A549 (cell line): ENCODE results near the gene CBLN1. TPM values are rescaled to one million over a fixed set of nuclear protein-coding genes. Genes with fewer than 3 reads are reported as not detected.

ENCODE experiments used
- ATAC-seq, 2 experiments: fragments of 200-7000 bp in 1 of 2; fragments of >200 bp in 1 of 2; cut with Nextera tagmentation in 1 of 2; cut with Tn5 transposase in 1 of 2; 3 replicates each; pipeline versions ENCODE4 v1.8.0 to v1.9.1; 2018 to 2020; ENCODE audit warnings: mild to moderate bottlenecking in 1 of 2, moderate library complexity in 1 of 2
- CTCF ChIA-PET: fragments of 300-600 bp; sonication (Branson Sonifier 250); formaldehyde crosslinking; extraction: SDS; loops from one replicate; lab custom pipeline; 2021; ENCODE audit warnings: antibody characterized with exemption, inconsistent platforms; lab: Yijun Ruan, JAX
- POLR2A ChIA-PET: fragments of 350-600 bp; formaldehyde crosslinking; extraction: SDS; loops from one replicate; lab custom pipeline; 2021; ENCODE audit warnings: antibody characterized with exemption, inconsistent platforms; lab: Yijun Ruan, JAX
- DNase-seq, 2 experiments: peaks; one replicate each; pipeline versions ENCODE4 v3.0.0 to v3.0.0-alpha.2; 2011 to 2016; ENCODE audit warnings: low read depth in 1 of 2, low spot score in 1 of 2
- FAIRE-seq: peaks from 2 replicates; lab custom pipeline; 2011; peaks lifted over from hg19 to GRCh38; lab: Jason Lieb, UNC
- H3K27ac ChIP-seq, 2 experiments: fragments of >200 bp; sonication (Bioruptor Twin); formaldehyde crosslinking; 3 replicates each; pipeline ENCODE4 v1.5.1; 2016 to 2017
- H3K4me1 ChIP-seq: fragments of >200 bp; sonication (Bioruptor Twin); formaldehyde crosslinking; 3 replicates; pipeline ENCODE4 v1.6.1; 2016
- H3K4me2 ChIP-seq: fragments of >200 bp; sonication (Bioruptor Twin); formaldehyde crosslinking; 3 replicates; pipeline ENCODE4 v1.6.1; 2016
- H3K4me3 ChIP-seq: fragments of >200 bp; sonication (Bioruptor Twin); formaldehyde crosslinking; 3 replicates; pipeline ENCODE4 v1.5.1; 2016
- H3K9me3 ChIP-seq: fragments of >200 bp; sonication (Bioruptor Twin); formaldehyde crosslinking; 3 replicates; pipeline ENCODE4 v1.6.1; 2016
- BCL3 ChIP-seq: fragments of >200 bp; sonication (Bioruptor Twin); formaldehyde crosslinking; IDR thresholded peaks from 3 replicates; pipeline ENCODE4 v1.6.1; 2016
- BHLHE40 ChIP-seq: IDR thresholded peaks from 2 replicates; pipeline ENCODE4 v1.6.1; 2012; ENCODE audit warnings: low read depth, low read length, inconsistent platforms
- CBX8 ChIP-seq: fragments of 200-600 bp; sonication (generic); IDR thresholded peaks from 2 replicates; pipeline ENCODE4 v1.6.1; 2016
- CHD2 ChIP-seq: fragments of 150-350 bp; IDR thresholded peaks from 2 replicates; pipeline ENCODE4 v1.6.1; 2014; ENCODE audit warnings: low read length; ENCODE audit not compliant: partially characterized antibody
- CHD4 ChIP-seq: fragments of 200-600 bp; sonication (generic); IDR thresholded peaks from 2 replicates; pipeline ENCODE4 v1.6.1; 2016; ENCODE audit warnings: antibody characterized with exemption, mild to moderate bottlenecking, borderline replicate concordance
- EP300 ChIP-seq, 2 experiments: fragments of >200 bp; sonication (Bioruptor Twin); formaldehyde crosslinking; IDR thresholded peaks; 2 replicates in 1 of 2; 3 replicates in 1 of 2; pipeline ENCODE4 v1.6.1; 2016 to 2017
- ESRRA ChIP-seq: fragments of 150-350 bp; IDR thresholded peaks from 2 replicates; pipeline ENCODE4 v1.6.1; 2014; ENCODE audit warnings: mild to moderate bottlenecking, low read length, borderline replicate concordance
- FOSB ChIP-seq: fragments of 250-450 bp; sonication (Bioruptor Pico); IDR thresholded peaks from 2 replicates; pipeline ENCODE4 v1.5.0; 2020; ENCODE audit warnings: mild to moderate bottlenecking, moderate library complexity
- FOXS1 ChIP-seq: fragments of 250-450 bp; sonication (Bioruptor Pico); IDR thresholded peaks from 2 replicates; pipeline ENCODE4 v1.5.0; 2020; ENCODE audit warnings: mild to moderate bottlenecking, moderate library complexity
- GATA3 ChIP-seq: IDR thresholded peaks from 2 replicates; pipeline ENCODE4 v1.6.1; 2012; ENCODE audit warnings: borderline replicate concordance
- HEYL ChIP-seq: fragments of 250-450 bp; sonication (Bioruptor Pico); IDR thresholded peaks from 2 replicates; pipeline ENCODE4 v1.8.0; 2021; ENCODE audit warnings: mild to moderate bottlenecking, moderate library complexity
- HOXB13 ChIP-seq: fragments of 250-450 bp; sonication (Bioruptor Pico); IDR thresholded peaks from 2 replicates; pipeline ENCODE4 v1.5.0; 2020; ENCODE audit warnings: low read depth, mild to moderate bottlenecking, moderate library complexity
- HOXB5 ChIP-seq: fragments of 250-450 bp; sonication (Bioruptor Pico); IDR thresholded peaks from 2 replicates; pipeline ENCODE4 v1.5.0; 2020; ENCODE audit warnings: mild to moderate bottlenecking, moderate library complexity
- KDM5A ChIP-seq: fragments of 200-600 bp; sonication (generic); IDR thresholded peaks from 2 replicates; pipeline ENCODE4 v1.6.1; 2016; ENCODE audit warnings: antibody characterized with exemption, mild to moderate bottlenecking
- MAZ ChIP-seq: fragments of 150-350 bp; IDR thresholded peaks from 2 replicates; pipeline ENCODE4 v1.6.1; 2014; ENCODE audit warnings: antibody characterized with exemption, low read depth, low read length, borderline replicate concordance
- NFE2L2 ChIP-seq: fragments of 150-350 bp; conservative IDR thresholded peaks from 2 replicates; pipeline ENCODE4 v1.6.1; 2014; ENCODE audit warnings: low read length
- NR3C1 ChIP-seq: fragments of >200 bp; sonication (Bioruptor Twin); formaldehyde crosslinking; IDR thresholded peaks from 3 replicates; pipeline ENCODE4 v1.6.1; 2017
- POLR2A ChIP-seq: IDR thresholded peaks from 2 replicates; pipeline ENCODE4 v1.6.1; 2012; ENCODE audit warnings: mild to moderate bottlenecking, low read length
- RCOR1 ChIP-seq: fragments of 150-350 bp; IDR thresholded peaks from 2 replicates; pipeline ENCODE4 v1.6.1; 2014; ENCODE audit warnings: antibody characterized with exemption, low read length, low read depth
- RFX5 ChIP-seq: fragments of 450-650 bp; IDR thresholded peaks from 2 replicates; pipeline ENCODE4 v1.7.1; 2014; ENCODE audit warnings: antibody characterized with exemption, mild to moderate bottlenecking, moderate library complexity
- RNF2 ChIP-seq: fragments of 200-600 bp; sonication (generic); IDR thresholded peaks from 2 replicates; pipeline ENCODE4 v1.6.1; 2016; ENCODE audit warnings: low read depth, mild to moderate bottlenecking, antibody characterized with exemption, moderate library complexity, borderline replicate concordance
- TFCP2L1 ChIP-seq: fragments of 250-450 bp; sonication (Bioruptor Pico); IDR thresholded peaks from 2 replicates; pipeline ENCODE4 v1.5.0; 2021; ENCODE audit warnings: mild to moderate bottlenecking
- TP53 ChIP-seq: fragments of 250-450 bp; sonication (Bioruptor Pico); IDR thresholded peaks from 2 replicates; pipeline ENCODE4 v1.5.0; 2021; ENCODE audit warnings: mild to moderate bottlenecking, moderate library complexity
- ZC3H11A ChIP-seq: fragments of 450-650 bp; IDR thresholded peaks from 2 replicates; pipeline ENCODE4 v1.6.1; 2014; ENCODE audit warnings: antibody characterized with exemption, mild to moderate bottlenecking
- ZFP36 ChIP-seq: fragments of 450-650 bp; IDR thresholded peaks from 2 replicates; pipeline ENCODE4 v1.6.1; 2014; ENCODE audit warnings: borderline replicate concordance; ENCODE audit not compliant: partially characterized antibody
- ZNF302 ChIP-seq: fragments of 250-450 bp; sonication (Bioruptor Pico); IDR thresholded peaks from 2 replicates; pipeline ENCODE4 v1.9.0; 2021; ENCODE audit warnings: inconsistent platforms, mild to moderate bottlenecking, moderate library complexity
- ZSCAN20 ChIP-seq: fragments of 250-450 bp; sonication (Bioruptor Pico); IDR thresholded peaks from 2 replicates; pipeline ENCODE4 v1.8.0; 2022; ENCODE audit warnings: mild to moderate bottlenecking, moderate library complexity
- WGBS: methylation state at CpG from one replicate; pipeline ENCODE4 v1.1.6; 2017; ENCODE audit errors: missing lambda C conversion rate; 5-methylcytosine and 5-hydroxymethylcytosine counted together
- polyA plus RNA-seq, 4 experiments: library from polyadenylated mRNA; depleted of rRNA in 3 of 4; stranded (reverse); fragments of >200 nt; fragmentation: RNase III in 1 of 4; extraction: RNeasy Plus Mini Kit Qiagen cat#74134 plus additional on column Dnase treatment in 1 of 4; gene quantifications; 2 replicates in 3 of 4; 3 replicates in 1 of 4; pipeline ENCODE4 v1.2.3, GENCODE V29; 2011 to 2017

The CBLN1 gene
- polyA plus RNA-seq, 2 of the 4 experiments (the other 2 are of a cell fraction): 0.04 TPM; not detected in 1

DNA sequence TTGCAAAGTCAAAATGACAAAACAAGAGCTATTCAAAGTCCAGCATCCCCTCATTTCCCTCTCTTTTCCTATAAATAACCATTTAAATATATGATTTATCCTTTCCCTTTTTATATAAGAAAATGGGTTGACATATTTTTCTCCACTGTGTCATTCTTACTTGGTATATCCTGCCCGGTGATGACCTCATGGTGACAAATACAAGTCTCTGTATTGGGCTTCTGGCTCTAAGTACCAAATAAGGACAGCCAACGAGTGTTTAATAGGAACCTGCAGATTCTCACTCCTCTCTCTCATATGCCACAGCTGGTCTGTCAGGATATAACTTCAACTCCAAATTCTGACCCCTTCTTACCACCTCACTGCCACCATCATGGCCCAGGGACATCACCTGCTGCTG lies 25.5 kb upstream of the CBLN1 start:
- H3K9me3 ChIP-seq: no peaks in the 10 kb centered on the region
- H3K4me3 ChIP-seq: no peak overlapping the region
- DNase-seq (no peak), FAIRE-seq (no peak), ATAC-seq (no peak)
- CTCF ChIA-PET: no interaction called here
- TF ChIP-seq POLR2A (no peak), TP53 (no peak), HOXB5 (no peak), FOSB (no peak), ZSCAN20 (CRISPR knock-in tag) (no peak), ZNF302 (no peak), EP300 (IDR thresholded peaks at IDR 0.05) (no peak), BHLHE40 (no peak), RNF2 (no peak), RFX5 (no peak), CHD4 (no peak), NFE2L2 (no peak), FOXS1 (CRISPR knock-in tag) (no peak), TFCP2L1 (no peak), ZFP36 (no peak), GATA3 (no peak), ESRRA (no peak), HOXB13 (no peak), NR3C1 (no peak), CHD2 (no peak)
- 0% methylated on average over 2 of the region's 2 CpGs for WGBS
- H3K27ac ChIP-seq: no peak overlapping the region
- no peaks in the 10 kb centered on the region for H3K4me1 ChIP-seq
- POLR2A ChIA-PET: no interaction called here
- no peak overlapping the region for H3K4me2 ChIP-seq

DNA sequence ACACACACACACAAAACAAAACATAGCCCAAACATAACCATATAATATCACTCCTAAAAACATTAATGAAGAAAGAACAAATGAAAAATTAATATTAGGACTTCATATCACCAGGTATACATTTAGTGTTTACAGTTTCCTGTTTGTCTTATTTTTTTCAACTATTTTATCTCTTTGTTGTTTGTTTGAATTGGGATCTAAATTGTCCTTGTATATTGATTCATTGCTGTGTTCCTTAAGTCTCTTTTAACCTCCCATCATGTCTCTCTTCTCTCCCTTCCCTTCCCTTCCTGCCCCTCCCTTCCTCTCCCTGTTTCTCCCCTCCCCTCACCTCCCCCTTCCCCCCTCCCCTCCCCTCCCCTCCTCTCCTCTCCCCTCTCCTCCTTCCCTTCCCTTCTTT lies 23.8 kb upstream of the CBLN1 start:
- CTCF ChIA-PET: no interaction called here
- no peak overlapping the region for H3K4me2 ChIP-seq
- DNase-seq (no peak), ATAC-seq (no peak), FAIRE-seq (no peak)
- POLR2A ChIA-PET: no interaction called here
- no peaks in the 10 kb centered on the region for H3K4me1 ChIP-seq
- TF ChIP-seq HEYL (no peak), KDM5A (no peak), MAZ (no peak), BCL3 (no peak), CBX8 (no peak), CHD2 (no peak)
- no peaks in the 10 kb centered on the region for H3K9me3 ChIP-seq
- H3K27ac ChIP-seq: no peak overlapping the region
- H3K4me3 ChIP-seq: no peak overlapping the region

- WGBS: 31% methylated on average over 2 of the region's 2 CpGs
- CTCF ChIA-PET: no interaction called here
Observed at GRCh38 chr16:49292413-49292812, 10.8 kb upstream of the CBLN1 start.

DNA sequence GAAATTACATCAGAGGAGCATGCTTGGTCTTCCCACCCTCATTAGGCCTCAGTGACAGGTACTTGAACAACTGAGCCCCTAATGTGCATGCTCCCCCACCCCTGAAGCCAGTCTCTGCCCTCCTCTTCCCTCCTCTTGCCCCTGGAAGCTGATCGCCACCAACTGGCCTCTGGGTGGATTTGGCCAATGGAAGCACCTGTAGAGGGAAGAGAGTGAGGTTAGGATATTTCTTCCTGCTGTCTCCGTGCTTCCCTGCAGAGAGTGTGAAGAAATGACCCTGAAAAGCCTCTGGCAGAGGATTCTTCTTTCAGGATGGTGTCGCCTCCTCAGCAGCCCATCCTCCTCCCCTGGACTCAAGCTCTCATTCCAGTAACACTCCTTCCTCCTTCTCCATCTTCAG lies 5.9 kb upstream of the CBLN1 start:
- H3K4me1 ChIP-seq: 0 out of 3 replicates have a peak, but pooled peaks cover 2% of the 10 kb centered on the region
- DNase-seq: no peak
- no peak overlapping the region for H3K4me3 ChIP-seq
- POLR2A ChIA-PET: no interaction called here
- H3K4me2 ChIP-seq: no peak overlapping the region
- TF ChIP-seq BCL3 (no peak), CBX8 (no peak), ZC3H11A (no peak), RCOR1 (no peak), CHD2 (no peak)
- TF ChIP-seq, all 56 proteins: peak for 0
- H3K9me3 ChIP-seq: no peaks in the 10 kb centered on the region
- ATAC-seq (no peak), FAIRE-seq (no peak)
- WGBS: 3% methylated on average over 3 of the region's 3 CpGs
- H3K27ac ChIP-seq: no peak overlapping the region
- CTCF ChIA-PET: interaction anchor here (1.5 kb wide), 1 partner anchor 9 kb away, joined by 4 read pairs; no protein-coding TSS in a partner anchor

More at GRCh38 chr16:49292413-49292812, 10.8 kb upstream of the CBLN1 start:
- no peak overlapping the region for H3K4me2 ChIP-seq
- no peak for FAIRE-seq
- no peak for ATAC-seq
- no peak overlapping the region for H3K27ac ChIP-seq
- H3K4me1 ChIP-seq: no peaks in the 10 kb centered on the region
- no peak for DNase-seq
- no peaks in the 10 kb centered on the region for H3K9me3 ChIP-seq
- H3K4me3 ChIP-seq: no peak overlapping the region
- POLR2A ChIA-PET: no interaction called here
- TF ChIP-seq CBX8: no peak
